Right atrium auricular region (tissue), 2 donors: Measurements from ENCODE around the gene CYSTM1. TPM values are rescaled to one million over a fixed set of nuclear protein-coding genes. Genes with fewer than 3 reads are reported as not detected.

Experiments used
- DNase-seq: peaks from one replicate; pipeline ENCODE4 v3.0.0-alpha.2; 2019; ENCODE audit warnings: low spot score
- H3K27ac ChIP-seq, 2 donors: fragments of 200-600 bp; sonication (generic); 1 replicate in 1 of 2; 2 replicates in 1 of 2; pipeline ENCODE4 v1.5.1; 2016 to 2019
- H3K27me3 ChIP-seq, 2 donors: fragments of 200-600 bp; sonication (generic); one replicate each; pipeline versions ENCODE4 v1.5.1 to v1.6.0; 2017 to 2019
- H3K36me3 ChIP-seq: fragments of 200-600 bp; sonication (generic); one replicate; pipeline ENCODE4 v1.5.1; 2016
- H3K4me1 ChIP-seq, 2 donors: fragments of 200-600 bp; sonication (generic); one replicate each; pipeline versions ENCODE4 v1.5.1 to v1.6.0; 2017 to 2019
- H3K4me3 ChIP-seq, 2 donors: fragments of 200-600 bp; sonication (generic); 1 replicate in 1 of 2; 2 replicates in 1 of 2; pipeline ENCODE4 v1.5.1; 2017 to 2019; ENCODE audit warnings: mild to moderate bottlenecking in 1 of 2, moderate library complexity in 1 of 2
- H3K9me3 ChIP-seq, 2 donors: fragments of 200-600 bp; sonication (generic); one replicate each; pipeline ENCODE4 v1.5.1; 2019
- CTCF ChIP-seq, 2 donors: fragments of 200-600 bp; sonication (generic); IDR thresholded peaks; one replicate each; pipeline ENCODE4 v1.5.1; 2019; ENCODE audit warnings: antibody characterized with exemption in 2 of 2
- total RNA-seq, 2 donors: library from RNA; depleted of rRNA; stranded (reverse); fragments of >200 nt; gene quantifications; one replicate each; pipeline ENCODE4 v1.1.0, GENCODE V29; 2016

CYSTM1 gene
- total RNA-seq, 2 donors from 2014 or later, result 89.8 to 143 TPM

- H3K4me1 ChIP-seq, result peaks cover 0 to 44% of the 10 kb centered on the region in 2 donors
- no peak overlapping the region for H3K27ac ChIP-seq
- H3K9me3 ChIP-seq, result no peaks in the 10 kb centered on the region
- H3K36me3 ChIP-seq, result no peaks in the 10 kb centered on the region
- TF ChIP-seq CTCF (IDR thresholded peaks at IDR 0.05), result no peak
- DNase-seq, result no peak
- no peak overlapping the region for H3K4me3 ChIP-seq
- no peaks in the 10 kb centered on the region for H3K27me3 ChIP-seq
Observed at GRCh38 chr5:140256726-140257125, 81.7 kb downstream of the CYSTM1 start.

GRCh38 chr5:140258016-140258415, 83.0 kb downstream of the CYSTM1 start:
- Histone ChIP-seq H3K4me3 (no peak overlapping the region), H3K27me3 (no peaks in the 10 kb centered on the region), H3K36me3 (no peaks in the 10 kb centered on the region), H3K27ac (no peak overlapping the region), H3K9me3 (no peaks in the 10 kb centered on the region), H3K4me1 (peaks cover 0 to 42% of the 10 kb centered on the region in 2 donors)
- TF ChIP-seq CTCF (IDR thresholded peaks at IDR 0.05), result no peak
- DNase-seq, result no peak

- TF ChIP-seq CTCF (IDR thresholded peaks at IDR 0.05), result no peak
Observed at GRCh38 chr5:140258873-140259272, 83.9 kb downstream of the CYSTM1 start.

GRCh38 chr5:140259500-140259899, 84.5 kb downstream of the CYSTM1 start:
- H3K27ac ChIP-seq, result no peak overlapping the region
- no peak overlapping the region for H3K4me3 ChIP-seq
- DNase-seq, result no peak
- H3K9me3 ChIP-seq, result no peaks in the 10 kb centered on the region
- H3K36me3 ChIP-seq, result no peaks in the 10 kb centered on the region
- no peaks in the 10 kb centered on the region for H3K27me3 ChIP-seq
- peaks cover 0 to 28% of the 10 kb centered on the region in 2 donors for H3K4me1 ChIP-seq
- TF ChIP-seq CTCF (IDR thresholded peaks at IDR 0.05), result no peak

More at GRCh38 chr5:140258873-140259272, 83.9 kb downstream of the CYSTM1 start:
- Histone ChIP-seq H3K36me3 (no peaks in the 10 kb centered on the region), H3K27ac (no peak overlapping the region), H3K27me3 (no peaks in the 10 kb centered on the region), H3K4me1 (peaks cover 0 to 34% of the 10 kb centered on the region in 2 donors), H3K4me3 (no peak overlapping the region), H3K9me3 (no peaks in the 10 kb centered on the region)
- DNase-seq, result no peak

GRCh38 chr5:140260089-140260656, 85.2 kb downstream of the CYSTM1 start:
- no peak for DNase-seq
- no peak overlapping the region for H3K4me3 ChIP-seq
- no peak for TF ChIP-seq CTCF (IDR thresholded peaks at IDR 0.05)
- H3K4me1 ChIP-seq, result peaks cover 0 to 26% of the 10 kb centered on the region in 2 donors
- H3K36me3 ChIP-seq, result no peaks in the 10 kb centered on the region
- peak overlapping the region; percentile 77 to 84 for H3K27ac ChIP-seq
- no peaks in the 10 kb centered on the region for H3K9me3 ChIP-seq
- no peaks in the 10 kb centered on the region for H3K27me3 ChIP-seq
